Measurements from ENCODE around the gene ABI1.
A peak's percentile ranks its signal among the peaks of the same experiment; 100 is the strongest.
"Not testable (repeated sequence)": the region's sequence is repeated elsewhere in the genome, so short reads cannot be mapped to it uniquely, and the experiment has no call there.

ABI1 gene

DNA sequence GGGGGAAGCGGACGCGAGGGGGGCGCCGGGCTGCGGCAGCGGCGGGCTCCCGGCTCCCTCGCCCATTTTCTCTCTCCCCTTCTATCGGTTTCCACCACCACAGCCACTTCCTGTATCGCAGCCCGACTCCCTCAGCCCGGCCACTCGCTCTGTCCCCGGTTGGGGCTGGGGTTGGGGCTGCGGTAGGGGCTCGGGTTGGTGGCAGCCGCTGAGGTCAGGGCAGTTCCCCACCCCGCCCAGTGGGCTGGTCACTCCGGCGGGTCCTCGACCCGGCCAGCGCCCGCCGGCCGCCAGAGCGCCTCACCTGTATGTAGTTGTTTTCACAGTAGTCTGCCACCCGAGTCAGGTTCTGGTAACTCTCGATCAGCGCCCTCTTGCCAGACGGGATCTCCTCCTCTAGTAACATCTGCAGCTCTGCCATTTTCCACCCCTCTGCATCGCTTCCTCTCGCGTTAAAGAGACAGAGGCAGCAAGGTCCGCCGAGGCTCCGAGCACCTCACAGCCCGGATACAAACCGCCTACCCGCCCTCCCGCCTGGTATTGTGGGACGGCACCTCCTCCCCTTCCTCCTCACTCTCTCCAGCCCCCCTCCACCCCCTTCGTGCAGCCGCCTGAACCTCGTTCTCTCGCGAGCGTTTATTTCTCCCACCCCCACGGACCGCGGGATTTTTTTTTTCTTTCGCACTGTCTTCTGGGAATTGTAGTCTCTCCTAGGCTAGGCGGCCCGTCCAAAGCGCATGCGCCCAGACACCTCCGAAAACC is at the start of gene ABI1:
ABI1 (minus strand) TSS at position 516 of the 762 bp plus-strand sequence; CDS start at position 421, 95 bp downstream.
- peaks cover 46% of the 10 kb centered on the region for H3K4me1 Mint-ChIP-seq (ENCODE audit: low read depth)
- H3K4me3 Mint-ChIP-seq: peak within 1 kb of the TSS; percentile 97
- H3K36me3 Mint-ChIP-seq (ENCODE audit: low read depth): peaks cover 3% of the 10 kb centered on the region
- no peaks in the 10 kb centered on the region for H3K9me3 Mint-ChIP-seq
- H3K27ac Mint-ChIP-seq: peak within 1 kb of the TSS; percentile 99
- H3K27me3 Mint-ChIP-seq: peaks cover 5% of the 10 kb centered on the region

DNA sequence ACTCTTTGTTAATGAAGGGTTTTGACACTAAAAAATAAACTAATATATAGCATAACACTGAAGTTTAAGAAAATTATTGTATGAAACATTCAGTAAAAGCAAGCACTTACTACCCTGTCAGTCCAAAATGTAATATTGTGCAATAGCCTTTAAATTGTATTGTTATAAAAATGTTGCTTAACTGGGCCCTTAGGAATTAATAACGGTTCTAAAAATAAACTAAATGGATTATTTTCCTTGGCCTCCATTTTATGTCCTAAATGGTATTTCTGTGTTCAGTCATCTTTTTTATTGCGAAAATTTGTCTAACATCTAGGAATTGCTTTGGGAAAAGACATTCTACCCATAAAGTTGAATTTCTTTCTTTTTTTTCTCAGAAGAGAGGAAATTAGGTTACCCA is 49.0 kb upstream of the ABI1 start:
- H3K27ac Mint-ChIP-seq: no peak overlapping the region
- no peaks in the 10 kb centered on the region for H3K36me3 Mint-ChIP-seq (ENCODE audit: low read depth)
- peaks cover 4% of the 10 kb centered on the region for H3K27me3 Mint-ChIP-seq
- H3K4me1 Mint-ChIP-seq (ENCODE audit: low read depth): no peaks in the 10 kb centered on the region
- no peak overlapping the region for H3K4me3 Mint-ChIP-seq
- H3K9me3 Mint-ChIP-seq: no peaks in the 10 kb centered on the region

DNA sequence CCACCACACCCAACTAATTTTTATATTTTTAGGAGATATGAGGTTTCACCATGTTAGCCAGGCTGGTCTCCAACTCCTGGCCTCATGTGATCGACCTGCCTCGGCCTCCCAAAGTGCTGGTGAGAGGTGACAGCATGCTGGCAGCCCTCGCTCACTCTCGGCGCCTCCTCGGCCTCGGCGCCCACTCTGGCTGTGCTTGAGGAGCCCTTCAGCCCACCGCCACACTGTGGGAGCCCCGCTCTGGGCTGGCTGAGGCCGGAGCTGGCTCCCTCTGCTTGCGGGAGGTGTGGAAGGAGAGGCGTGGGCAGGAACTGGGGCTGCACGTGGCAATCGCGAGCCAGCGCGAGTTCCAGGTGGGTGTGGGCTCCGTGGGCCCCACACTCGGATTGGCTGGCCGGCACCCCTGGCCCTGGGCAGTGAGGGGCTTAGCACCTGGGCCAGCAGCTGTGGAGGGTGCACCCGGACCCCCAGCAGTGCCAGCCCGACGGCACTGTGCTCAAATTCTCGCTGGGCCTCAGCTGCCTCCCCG is 44.6 kb upstream of the ABI1 start:
- not testable (repeated sequence) for H3K9me3 Mint-ChIP-seq; H3K4me1 Mint-ChIP-seq (ENCODE audit: low read depth); H3K4me3 Mint-ChIP-seq; H3K36me3 Mint-ChIP-seq (ENCODE audit: low read depth); H3K27ac Mint-ChIP-seq; H3K27me3 Mint-ChIP-seq

DNA sequence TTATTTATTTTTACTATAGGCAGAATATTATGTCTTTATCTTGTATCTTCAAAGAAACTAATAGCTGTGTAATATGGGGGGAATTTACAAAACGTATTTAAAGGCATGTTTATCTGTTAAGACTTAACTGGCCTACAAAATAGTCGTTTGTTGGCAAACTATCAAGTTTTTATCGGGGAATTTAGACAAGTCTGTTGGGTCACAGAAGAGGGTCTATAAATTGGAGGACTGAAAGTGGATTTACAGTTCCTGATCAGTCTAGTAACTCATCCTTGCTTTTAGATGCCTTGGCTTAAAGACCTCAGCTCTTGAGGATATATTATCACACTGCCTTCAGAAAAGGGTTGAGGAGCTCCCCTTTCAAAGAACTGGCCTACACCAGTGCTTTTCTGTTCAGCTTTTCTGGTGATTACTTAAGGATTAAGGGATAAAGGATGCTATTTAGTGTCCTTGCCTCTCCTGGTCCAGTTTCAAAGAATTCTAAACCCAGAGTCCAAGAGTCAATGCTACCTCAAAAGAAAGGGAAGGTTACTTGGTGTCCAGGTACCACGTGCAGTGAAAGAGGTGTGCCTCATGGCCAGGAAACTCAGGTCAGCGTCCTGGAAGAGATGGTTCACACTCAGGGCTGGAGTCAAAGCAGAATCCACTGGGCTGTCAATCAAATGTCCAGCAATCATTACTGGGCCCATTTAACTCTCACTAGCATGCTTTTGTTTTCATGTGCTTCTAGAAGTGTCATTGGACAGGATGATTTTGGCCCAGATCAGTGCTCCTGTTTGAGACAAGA is 42.9 kb upstream of the ABI1 start:
- Mint-ChIP-seq H3K9me3 (no peaks in the 10 kb centered on the region), H3K27me3 (peaks cover 4% of the 10 kb centered on the region), H3K36me3 (ENCODE audit: low read depth) (no peaks in the 10 kb centered on the region), H3K4me3 (no peak overlapping the region), H3K27ac (no peak overlapping the region), H3K4me1 (ENCODE audit: low read depth) (no peaks in the 10 kb centered on the region)

DNA sequence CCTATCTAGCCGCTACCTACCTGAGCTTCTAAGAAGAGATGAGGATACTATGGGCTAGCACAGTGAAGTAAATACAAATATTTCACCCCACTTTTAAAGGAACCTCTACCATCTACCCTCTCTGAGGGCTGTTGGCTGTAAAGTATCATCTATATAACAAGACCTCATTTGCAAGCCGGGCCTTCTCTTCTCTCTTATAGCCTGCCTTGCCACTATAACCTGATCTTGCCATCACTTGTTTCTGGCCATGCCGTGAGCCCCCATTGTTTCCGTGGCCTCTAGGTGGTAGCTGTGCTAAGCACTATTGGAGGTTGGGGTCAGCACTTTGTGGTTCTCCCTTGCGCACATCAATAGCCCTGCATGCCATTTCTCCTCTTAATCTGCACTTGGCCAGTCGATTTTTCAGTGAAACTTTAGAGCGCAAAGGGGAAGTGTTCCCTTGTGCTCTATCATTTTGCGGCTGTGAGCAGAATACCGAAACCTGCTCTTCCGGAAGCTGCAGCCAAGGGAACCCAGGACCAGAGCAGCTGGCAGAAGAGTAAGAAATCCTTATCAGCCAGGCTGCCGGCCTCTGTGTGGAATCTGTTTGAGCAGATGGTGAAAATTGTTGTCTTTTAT is 31.7 kb upstream of the ABI1 start:
- H3K36me3 Mint-ChIP-seq (ENCODE audit: low read depth); H3K4me3 Mint-ChIP-seq: not testable (repeated sequence)

DNA sequence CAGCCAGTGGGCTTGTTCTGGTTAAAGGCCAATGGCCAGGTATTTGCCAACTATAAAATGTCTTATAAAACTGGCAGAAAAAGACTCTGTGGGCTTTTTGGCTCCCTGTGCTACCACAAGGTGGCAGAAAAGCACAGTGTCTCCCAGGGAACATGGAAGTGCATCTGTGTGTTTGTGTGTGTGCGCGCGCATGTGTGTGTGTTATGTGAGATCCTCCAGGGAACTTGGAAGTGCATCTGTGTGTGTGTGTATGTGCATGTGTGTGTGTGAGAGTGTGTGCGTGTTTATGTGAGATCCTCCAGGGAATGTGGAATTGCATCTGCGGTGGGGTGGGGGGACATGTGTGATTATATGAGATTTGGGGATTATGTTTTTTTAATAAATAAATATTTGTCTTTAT is 30.2 kb upstream of the ABI1 start:
- Mint-ChIP-seq H3K27me3 (no peaks in the 10 kb centered on the region), H3K4me3 (no peak overlapping the region), H3K36me3 (ENCODE audit: low read depth) (peaks cover 3% of the 10 kb centered on the region), H3K27ac (no peak overlapping the region), H3K9me3 (peaks cover 9% of the 10 kb centered on the region), H3K4me1 (ENCODE audit: low read depth) (no peaks in the 10 kb centered on the region)

More for the DNA sequence above, 31.7 kb upstream of the ABI1 start:
- H3K27me3 Mint-ChIP-seq; H3K9me3 Mint-ChIP-seq; H3K27ac Mint-ChIP-seq; H3K4me1 Mint-ChIP-seq (ENCODE audit: low read depth): not testable (repeated sequence)

DNA sequence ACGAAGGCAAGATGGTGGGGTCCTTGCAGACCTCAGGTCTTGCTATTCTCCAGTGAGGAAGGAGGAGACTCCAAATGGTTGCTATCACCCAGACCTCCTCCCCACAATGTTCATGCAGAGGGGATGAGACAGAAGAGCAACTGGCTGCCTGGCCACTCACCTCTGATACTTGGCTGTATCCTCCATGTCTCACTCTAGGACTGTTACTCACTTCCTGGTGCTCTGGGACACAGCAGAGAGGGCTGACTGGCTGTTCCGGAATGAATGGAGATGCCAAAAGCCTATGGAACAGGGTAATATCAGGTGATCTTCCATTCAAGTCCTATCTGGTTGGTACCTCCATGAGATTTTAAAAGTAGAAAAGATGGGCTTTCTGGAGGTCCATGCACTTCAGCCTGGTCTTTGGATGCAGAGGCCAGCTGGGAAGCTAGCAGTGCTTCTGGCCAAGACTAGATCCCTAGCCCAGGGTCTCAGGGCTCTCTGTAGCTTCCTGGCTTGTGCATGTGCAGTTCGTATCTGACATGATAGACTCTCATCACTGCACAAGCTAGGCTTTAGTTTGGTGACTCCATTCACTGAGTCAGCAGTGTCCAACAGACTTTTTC is 27.0 kb upstream of the ABI1 start:
- peaks cover 9% of the 10 kb centered on the region for H3K27me3 Mint-ChIP-seq
- H3K4me1 Mint-ChIP-seq (ENCODE audit: low read depth): no peaks in the 10 kb centered on the region
- H3K9me3 Mint-ChIP-seq: peaks cover 3% of the 10 kb centered on the region
- H3K4me3 Mint-ChIP-seq: no peak overlapping the region
- H3K36me3 Mint-ChIP-seq (ENCODE audit: low read depth): no peaks in the 10 kb centered on the region
- H3K27ac Mint-ChIP-seq: no peak overlapping the region

DNA sequence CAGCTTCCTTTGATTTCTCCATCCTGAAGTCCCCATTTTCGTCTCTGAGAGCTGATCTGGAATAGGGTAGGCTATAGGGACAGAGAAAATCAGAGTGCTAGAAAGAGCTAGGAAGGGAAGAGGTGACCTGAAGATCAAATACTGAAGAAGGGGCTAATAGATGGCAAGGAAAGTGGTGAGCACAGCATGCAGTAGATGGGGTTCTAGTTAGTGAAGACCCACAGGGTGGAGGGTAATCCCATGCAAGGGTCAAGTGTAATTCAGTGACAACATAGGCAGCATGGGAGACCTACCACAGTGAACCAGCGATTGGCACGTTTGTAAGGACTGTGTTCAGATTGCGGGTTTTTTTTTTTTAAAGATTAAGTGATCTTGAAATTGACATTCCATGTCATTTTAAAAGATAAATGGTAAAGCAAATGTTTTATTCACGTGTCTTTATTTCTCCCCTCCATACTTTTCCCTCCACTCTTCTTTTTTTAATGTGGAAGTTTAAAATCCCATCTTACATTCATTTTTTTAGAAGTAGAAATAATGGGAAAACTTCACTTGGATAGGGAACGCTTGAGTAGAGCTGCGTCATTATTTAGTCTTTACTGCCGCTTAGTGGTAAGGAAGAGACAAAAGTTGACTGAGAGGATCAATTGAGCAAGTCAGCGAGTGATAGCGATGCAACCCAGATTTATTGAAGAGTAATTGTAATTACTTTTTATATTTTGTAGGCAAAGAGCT is 21.0 kb upstream of the ABI1 start:
- H3K27ac Mint-ChIP-seq: no peak overlapping the region
- H3K9me3 Mint-ChIP-seq: no peaks in the 10 kb centered on the region
- no peak overlapping the region for H3K4me3 Mint-ChIP-seq
- no peaks in the 10 kb centered on the region for H3K36me3 Mint-ChIP-seq (ENCODE audit: low read depth)
- H3K27me3 Mint-ChIP-seq: peaks cover 19% of the 10 kb centered on the region
- no peaks in the 10 kb centered on the region for H3K4me1 Mint-ChIP-seq (ENCODE audit: low read depth)

DNA sequence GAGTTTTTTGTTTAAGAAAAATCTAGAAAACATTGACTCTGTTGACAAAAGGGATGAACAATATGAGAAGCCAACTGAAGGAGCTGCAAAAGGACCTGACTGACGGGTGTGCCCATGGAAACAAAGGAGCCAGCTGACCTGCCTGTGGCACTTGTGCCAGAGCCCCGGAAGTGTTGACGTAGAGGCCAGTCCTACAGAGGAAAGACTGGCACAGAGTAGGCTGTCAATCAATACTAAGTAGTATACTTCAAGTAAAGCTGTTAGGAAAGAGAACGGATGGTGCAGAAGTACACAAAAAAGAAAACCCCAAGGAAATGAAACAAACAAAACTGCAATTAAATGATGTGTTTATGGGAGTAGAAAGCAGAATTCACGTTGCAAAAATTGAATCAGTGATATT is 19.0 kb upstream of the ABI1 start:
- peaks cover 15% of the 10 kb centered on the region for H3K27me3 Mint-ChIP-seq
- no peak overlapping the region for H3K4me3 Mint-ChIP-seq
- no peak overlapping the region for H3K27ac Mint-ChIP-seq
- H3K36me3 Mint-ChIP-seq (ENCODE audit: low read depth): no peaks in the 10 kb centered on the region
- H3K9me3 Mint-ChIP-seq: no peaks in the 10 kb centered on the region
- no peaks in the 10 kb centered on the region for H3K4me1 Mint-ChIP-seq (ENCODE audit: low read depth)

DNA sequence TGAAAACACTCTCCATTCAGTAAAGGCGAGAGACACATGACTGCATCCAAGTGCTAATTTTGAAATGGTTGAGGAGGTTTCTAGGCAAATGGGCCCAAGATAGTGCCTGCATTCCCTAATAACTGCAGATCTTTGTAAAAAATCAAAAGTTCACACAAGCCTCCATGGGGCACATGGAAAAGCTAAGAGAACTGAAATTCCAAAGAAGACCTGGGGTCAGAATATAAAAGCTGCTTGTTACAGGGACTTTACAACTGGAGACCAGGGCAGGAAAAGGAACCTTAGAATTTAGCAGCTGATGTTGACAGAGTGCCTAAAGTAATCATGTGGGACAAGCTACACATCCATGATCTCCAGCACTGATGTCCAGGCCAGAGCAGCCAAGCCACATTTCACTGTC is 10.0 kb upstream of the ABI1 start:
- H3K4me1 Mint-ChIP-seq (ENCODE audit: low read depth): peaks cover 7% of the 10 kb centered on the region

DNA sequence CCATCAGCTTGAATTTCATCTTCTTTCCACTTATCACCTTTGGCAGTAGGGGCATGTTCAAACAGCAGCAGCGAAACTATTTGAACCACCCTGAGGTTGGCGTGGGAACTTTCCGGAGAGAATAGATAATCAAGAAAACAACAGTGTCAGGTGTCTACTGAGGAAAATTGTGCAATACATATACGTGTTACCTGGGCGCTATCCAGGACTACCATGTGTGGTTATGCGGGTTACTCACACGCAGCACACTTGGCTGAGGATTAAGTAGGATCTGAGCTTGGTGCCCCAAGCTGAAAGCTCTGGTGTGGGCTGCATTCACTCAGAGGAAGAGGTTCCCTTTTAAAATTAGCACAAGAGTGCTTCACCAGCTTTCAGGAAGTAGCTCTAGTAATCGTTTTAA is 8.8 kb upstream of the ABI1 start:
- Mint-ChIP-seq H3K4me1 (ENCODE audit: low read depth) (peaks cover 7% of the 10 kb centered on the region), H3K27me3 (no peaks in the 10 kb centered on the region), H3K27ac (no peak overlapping the region), H3K36me3 (ENCODE audit: low read depth) (no peaks in the 10 kb centered on the region), H3K9me3 (no peaks in the 10 kb centered on the region), H3K4me3 (no peak overlapping the region)

More for the DNA sequence above, 10.0 kb upstream of the ABI1 start:
- H3K4me3 Mint-ChIP-seq: no peak overlapping the region
- no peaks in the 10 kb centered on the region for H3K9me3 Mint-ChIP-seq
- H3K36me3 Mint-ChIP-seq (ENCODE audit: low read depth): no peaks in the 10 kb centered on the region
- H3K27me3 Mint-ChIP-seq: no peaks in the 10 kb centered on the region
- no peak overlapping the region for H3K27ac Mint-ChIP-seq

DNA sequence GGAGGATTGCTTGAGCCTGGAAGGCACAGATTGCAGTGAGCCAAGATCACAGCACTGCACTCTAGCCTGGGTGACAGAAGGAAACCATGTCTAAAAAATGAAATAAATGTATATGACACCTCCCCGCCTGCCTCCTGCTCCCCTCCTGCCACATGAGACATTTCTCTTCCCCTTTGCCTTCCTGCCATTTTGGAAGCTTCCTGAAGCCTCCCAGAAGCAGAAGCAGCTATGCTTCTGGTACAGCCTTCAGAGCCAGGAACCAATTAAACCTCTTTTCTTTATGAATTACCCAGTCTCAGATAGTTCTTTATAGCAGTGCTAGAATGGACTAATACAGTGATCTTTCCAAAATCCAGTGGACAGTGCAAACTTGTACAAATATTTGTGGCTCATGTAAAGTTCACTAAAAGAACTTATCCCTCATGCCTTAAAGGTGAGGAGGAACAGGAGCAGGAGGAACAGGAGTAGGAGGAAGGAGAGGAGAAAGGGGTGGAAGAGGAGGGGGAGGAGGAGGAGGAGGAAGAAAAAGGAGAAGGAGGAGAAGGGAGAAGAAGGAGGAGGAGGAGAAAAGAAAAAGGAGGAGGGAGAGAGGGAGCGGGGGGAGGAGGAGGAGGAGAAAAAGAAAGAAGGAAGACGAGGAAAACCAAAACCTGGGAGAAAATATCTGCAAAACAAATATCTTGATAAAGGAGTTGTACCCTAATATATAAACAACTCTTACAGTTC is 2.8 kb upstream of the ABI1 start:
- Mint-ChIP-seq H3K9me3 (no peaks in the 10 kb centered on the region), H3K27me3 (peaks cover 5% of the 10 kb centered on the region), H3K36me3 (ENCODE audit: low read depth) (peaks cover 3% of the 10 kb centered on the region), H3K27ac (no peak overlapping the region), H3K4me3 (no peak overlapping the region), H3K4me1 (ENCODE audit: low read depth) (peaks cover 23% of the 10 kb centered on the region)

DNA sequence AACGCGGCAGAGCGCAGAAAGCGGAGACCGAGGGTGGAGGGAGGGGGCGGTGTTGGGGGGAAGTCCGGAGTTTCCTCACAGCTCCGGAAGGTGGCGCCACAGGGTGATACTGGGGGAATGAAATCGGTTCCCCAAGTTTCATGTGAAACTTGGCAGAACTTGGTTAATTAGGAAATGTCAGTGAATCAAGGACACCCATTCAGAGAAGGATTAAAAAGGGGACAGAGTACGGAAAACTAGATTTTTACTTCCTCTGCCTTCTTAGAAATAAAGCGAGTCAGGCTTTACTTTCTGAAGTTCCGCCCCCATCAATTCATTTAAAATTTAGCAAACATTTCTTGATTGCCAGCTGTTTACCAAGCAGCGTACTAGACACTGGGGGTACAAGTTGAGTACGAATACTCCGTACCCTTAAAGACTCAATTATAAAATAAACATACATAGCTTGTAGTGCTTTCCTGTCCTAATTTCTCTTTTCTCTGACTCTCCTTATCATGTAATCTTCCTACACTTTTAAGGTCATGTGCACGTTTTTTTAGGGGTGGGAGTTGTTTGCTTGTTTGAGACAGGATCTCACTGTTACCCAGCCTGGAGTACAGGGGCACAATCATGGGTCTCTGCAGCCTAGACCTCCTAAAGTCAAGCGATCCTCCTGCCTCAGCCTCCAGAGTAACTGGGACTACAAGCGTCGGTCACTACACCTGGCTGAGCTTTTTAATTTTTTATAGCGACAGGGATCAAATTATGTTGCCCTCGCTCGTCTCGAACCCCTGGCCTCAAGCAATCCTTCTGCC is 644 bp upstream of the ABI1 start:
- H3K27me3 Mint-ChIP-seq: peaks cover 5% of the 10 kb centered on the region
- H3K4me1 Mint-ChIP-seq (ENCODE audit: low read depth): peaks cover 43% of the 10 kb centered on the region
- peak overlapping the region; percentile 97 for H3K4me3 Mint-ChIP-seq
- no peaks in the 10 kb centered on the region for H3K9me3 Mint-ChIP-seq
- peaks cover 3% of the 10 kb centered on the region for H3K36me3 Mint-ChIP-seq (ENCODE audit: low read depth)
- H3K27ac Mint-ChIP-seq: peak overlapping the region; percentile 99

Data from stimulated activated naive CD8-positive, alpha-beta T cell treated with anti-CD3 and anti-CD28 coated beads, Interleukin-15, Interleukin-2, amounts not matched to agents 100 ng/mL and 50 ng/mL, for 24 hours (primary cell).